ENCODE results near the gene PTDSS2.
"Not testable (repeated sequence)": the region's sequence is repeated elsewhere in the genome, so short reads cannot be mapped to it uniquely, and the experiment has no call there.

Gene PTDSS2

GRCh38 chr11:433641-434040 is 16.4 kb upstream of the PTDSS2 start:
- no peak for DNase-seq

GRCh38 chr11:434496-434895 is 15.6 kb upstream of the PTDSS2 start:
- no peak for DNase-seq

GRCh38 chr11:434999-435740 is 14.9 kb upstream of the PTDSS2 start:
- not testable (repeated sequence) for DNase-seq

- no peak for DNase-seq
These were observed 12.7 kb upstream of the PTDSS2 start for GRCh38 chr11:437228-437870.

- DNase-seq: no peak
These were observed 11.8 kb upstream of the PTDSS2 start for GRCh38 chr11:438101-438844.

GRCh38 chr11:439315-440064 is 10.6 kb upstream of the PTDSS2 start:
- DNase-seq: no peak

GRCh38 chr11:440065-441042 is 9.7 kb upstream of the PTDSS2 start:
- DNase-seq: no peak

GRCh38 chr11:441043-441417 is 9.0 kb upstream of the PTDSS2 start:
- DNase-seq: no peak

GRCh38 chr11:441418-442274 is 8.4 kb upstream of the PTDSS2 start, which contains the start of gene ANO9:
Gene ANO9, minus strand, starts transcription at chr11:442011. Its CDS starts 85 bp downstream, at chr11:441926.
- DNase-seq: no peak

GRCh38 chr11:442611-443081 is 7.4 kb upstream of the PTDSS2 start:
- DNase-seq: no peak

- peak; percentile 50 for DNase-seq
These were observed 6.4 kb upstream of the PTDSS2 start for GRCh38 chr11:443542-444199.

GRCh38 chr11:444396-445144 is 5.5 kb upstream of the PTDSS2 start:
- no peak for DNase-seq

GRCh38 chr11:445765-446588 is 4.1 kb upstream of the PTDSS2 start:
- DNase-seq: no peak

- DNase-seq: no peak
These were observed 3.2 kb upstream of the PTDSS2 start for GRCh38 chr11:446891-447290.

GRCh38 chr11:447923-448731 is 2.0 kb upstream of the PTDSS2 start:
- peak; percentile 95 for DNase-seq

- DNase-seq: peak; percentile 58
These were observed 851 bp downstream of the PTDSS2 start for GRCh38 chr11:450809-451451.

- DNase-seq: no peak
These were observed 1.7 kb downstream of the PTDSS2 start for GRCh38 chr11:451738-452137.

Data from retina (tissue), 1 donor.